Neural progenitor cell (in vitro differentiated cells): ENCODE data around the gene YBX2. TPM values are rescaled to one million over a fixed set of nuclear protein-coding genes. Genes with fewer than 3 reads are reported as not detected.

ENCODE experiments used
- DNase-seq: peaks from one replicate; pipeline ENCODE4 v3.0.0-alpha.2; 2016; ENCODE audit warnings: low spot score
- H2AFZ ChIP-seq: fragments of 200-600 bp; sonication (generic); replicated peaks from 2 replicates; pipeline ENCODE4 v1.6.1; 2016; ENCODE audit warnings: antibody characterized with exemption
- H3F3A ChIP-seq: fragments of 200-600 bp; sonication (generic); 2 replicates; pipeline ENCODE4 v1.6.1; 2016; ENCODE audit warnings: antibody characterized with exemption, low read depth
- H3K27ac ChIP-seq: fragments of 200-600 bp; sonication (generic); 2 replicates; pipeline ENCODE4 v1.5.1; 2016; ENCODE audit warnings: mild to moderate bottlenecking
- H3K27me3 ChIP-seq: fragments of 200-600 bp; sonication (generic); 2 replicates; pipeline ENCODE4 v1.6.1; 2016; ENCODE audit warnings: mild to moderate bottlenecking, moderate library complexity
- H3K36me3 ChIP-seq: fragments of 200-600 bp; sonication (generic); 2 replicates; pipeline ENCODE4 v1.5.1; 2016
- H3K4me1 ChIP-seq: fragments of 200-600 bp; sonication (generic); 2 replicates; pipeline ENCODE4 v1.6.1; 2016; ENCODE audit warnings: mixed run types
- H3K4me2 ChIP-seq: fragments of 200-600 bp; sonication (generic); 2 replicates; pipeline ENCODE4 v1.6.1; 2016
- H3K4me3 ChIP-seq: fragments of 200-600 bp; sonication (generic); 2 replicates; pipeline ENCODE4 v1.5.1; 2016
- H3K79me2 ChIP-seq: fragments of 200-600 bp; sonication (generic); 2 replicates; pipeline ENCODE4 v1.6.1; 2016; ENCODE audit warnings: low read depth
- H3K9ac ChIP-seq: fragments of 200-600 bp; sonication (generic); 2 replicates; pipeline ENCODE4 v1.6.1; 2016
- H3K9me3 ChIP-seq: fragments of 200-600 bp; sonication (generic); 2 replicates; pipeline ENCODE4 v1.5.1; 2016; ENCODE audit warnings: low read depth
- H4K20me1 ChIP-seq: fragments of 200-600 bp; sonication (generic); 2 replicates; pipeline ENCODE4 v1.6.1; 2016; ENCODE audit warnings: low read depth
- H3K27ac Mint-ChIP-seq: 3 replicates; pipeline ENCODE4 v1.8.0; 2021; ENCODE audit warnings: mixed read lengths
- H3K27me3 Mint-ChIP-seq: 2 replicates; pipeline ENCODE4 v1.8.0; 2022; ENCODE audit warnings: low read depth, mild to moderate bottlenecking, inconsistent platforms, moderate library complexity, mixed read lengths; ENCODE audit not compliant: insufficient read depth
- H3K36me3 Mint-ChIP-seq: 3 replicates; pipeline ENCODE4 v1.8.0; 2021; ENCODE audit warnings: mixed read lengths
- H3K4me1 Mint-ChIP-seq: 3 replicates; pipeline ENCODE4 v1.8.0; 2021; ENCODE audit warnings: mixed read lengths
- H3K4me3 Mint-ChIP-seq: 3 replicates; pipeline ENCODE4 v1.8.0; 2021; ENCODE audit warnings: mild to moderate bottlenecking, moderate library complexity, mixed read lengths
- H3K9me3 Mint-ChIP-seq: 3 replicates; pipeline ENCODE4 v1.8.0; 2020; ENCODE audit warnings: mixed read lengths
- CTCF ChIP-seq: fragments of 200-600 bp; sonication (generic); IDR thresholded peaks from 2 replicates; pipeline ENCODE4 v1.5.1; 2017; ENCODE audit warnings: antibody characterized with exemption, mild to moderate bottlenecking
- EZH2 ChIP-seq: fragments of 200-600 bp; sonication (generic); IDR thresholded peaks from 2 replicates; pipeline ENCODE4 v1.6.1; 2017; ENCODE audit warnings: antibody characterized with exemption, mild to moderate bottlenecking, moderate library complexity
- EZH2phosphoT487 ChIP-seq: fragments of 200-600 bp; sonication (generic); IDR thresholded peaks from 2 replicates; pipeline ENCODE4 v1.6.1; 2017; ENCODE audit warnings: antibody characterized with exemption
- total RNA-seq: library from RNA; depleted of rRNA; stranded (reverse); fragments of >200 nt; gene quantifications from 2 replicates; pipeline ENCODE4 v1.2.3, GENCODE V29; 2015; ENCODE audit warnings: low replicate concordance

YBX2 gene
- total RNA-seq, 1 donor from 2014 or later: 2.7 TPM

- Histone ChIP-seq H3K27ac (peak overlapping the region; percentile 7), H3K27me3 (no peaks in the 10 kb centered on the region), H3F3A (peaks cover 72% of the 10 kb centered on the region), H4K20me1 (peaks cover 54% of the 10 kb centered on the region), H3K9ac (peak overlapping the region; percentile 64), H2AFZ (no peak overlapping the region), H3K4me1 (peaks cover 6% of the 10 kb centered on the region), H3K4me3 (peak overlapping the region; percentile 83), H3K36me3 (peaks cover 4% of the 10 kb centered on the region), H3K79me2 (peaks cover 52% of the 10 kb centered on the region), H3K4me2 (peak overlapping the region; percentile 93), H3K9me3 (no peaks in the 10 kb centered on the region)
- peak overlapping the region; percentile 43 for H3K27ac Mint-ChIP-seq
- peaks cover 11% of the 10 kb centered on the region for H3K27me3 Mint-ChIP-seq
- peaks cover 2% of the 10 kb centered on the region for H3K9me3 Mint-ChIP-seq
- peak; percentile 77 for DNase-seq
- TF ChIP-seq EZH2 (no peak), EZH2phosphoT487 (no peak), CTCF (no peak)
- peak overlapping the region; percentile 93 for H3K4me3 Mint-ChIP-seq
- H3K4me1 Mint-ChIP-seq: peaks cover 39% of the 10 kb centered on the region
- peaks cover 28% of the 10 kb centered on the region for H3K36me3 Mint-ChIP-seq
Observed at GRCh38 chr17:7308625-7309433, 14.4 kb upstream of the YBX2 start.

- H3K9ac ChIP-seq: peak overlapping the region; percentile 64
- Mint-ChIP-seq H3K4me1 (peaks cover 34% of the 10 kb centered on the region), H3K9me3 (peaks cover 2% of the 10 kb centered on the region), H3K4me3 (peak overlapping the region; percentile 93), H3K27me3 (peaks cover 11% of the 10 kb centered on the region), H3K27ac (peak overlapping the region; percentile 43), H3K36me3 (peaks cover 25% of the 10 kb centered on the region)
- H3K4me2 ChIP-seq: peak overlapping the region; percentile 93
- H3K79me2 ChIP-seq: peaks cover 45% of the 10 kb centered on the region
- DNase-seq: peak; percentile 55
- no peak overlapping the region for H2AFZ ChIP-seq
- no peaks in the 10 kb centered on the region for H3K27me3 ChIP-seq
- H4K20me1 ChIP-seq: peaks cover 48% of the 10 kb centered on the region
- TF ChIP-seq CTCF (peak; percentile 3), EZH2 (no peak)
- peaks cover 63% of the 10 kb centered on the region for H3F3A ChIP-seq
- H3K9me3 ChIP-seq: no peaks in the 10 kb centered on the region
- H3K4me3 ChIP-seq: peak overlapping the region; percentile 83
- H3K36me3 ChIP-seq: peaks cover 4% of the 10 kb centered on the region
- peak overlapping the region; percentile 66 for H3K27ac ChIP-seq
- peaks cover 6% of the 10 kb centered on the region for H3K4me1 ChIP-seq
Observed at GRCh38 chr17:7307686-7308624, 13.5 kb upstream of the YBX2 start.

GRCh38 chr17:7306911-7307685 is 12.7 kb upstream of the YBX2 start, which contains the start of gene EIF5A:
Gene EIF5A, plus strand, starts transcription at chr17:7307628. Its CDS starts 2,008 bp downstream, at chr17:7309636.
- Histone ChIP-seq H3K27ac (peak within 1 kb of the TSS; percentile 89), H3K4me2 (peak within 1 kb of the TSS; percentile 93), H2AFZ (peak within 1 kb of the TSS; percentile 94), H3K9me3 (no peaks in the 10 kb centered on the region), H3K79me2 (peaks cover 44% of the 10 kb centered on the region), H3K4me1 (peaks cover 6% of the 10 kb centered on the region), H3K9ac (peak within 1 kb of the TSS; percentile 64), H3F3A (peaks cover 55% of the 10 kb centered on the region), H4K20me1 (peaks cover 41% of the 10 kb centered on the region), H3K36me3 (peaks cover 4% of the 10 kb centered on the region), H3K27me3 (no peaks in the 10 kb centered on the region), H3K4me3 (peak within 1 kb of the TSS; percentile 83)
- TF ChIP-seq EZH2: no peak
- TF ChIP-seq EZH2phosphoT487: no peak
- no peak for TF ChIP-seq CTCF
- DNase-seq: peak; percentile 100
- Mint-ChIP-seq H3K4me3 (peak within 1 kb of the TSS; percentile 93), H3K9me3 (peaks cover 2% of the 10 kb centered on the region), H3K27ac (peak within 1 kb of the TSS; percentile 92), H3K36me3 (peaks cover 18% of the 10 kb centered on the region), H3K4me1 (peaks cover 30% of the 10 kb centered on the region), H3K27me3 (peaks cover 11% of the 10 kb centered on the region)
